NCI-H345 treated with DMSO at 0.1 percent for 48 hours (cell line): ENCODE results near the gene LMX1B.

Source experiments
- DNase-seq: peaks from one replicate; lab custom pipeline; 2025; ENCODE audit not compliant: unreplicated experiment; lab: John Stamatoyannopoulos, UW

The LMX1B gene

GRCh38 chr9:126604059-126605055 lies 9.4 kb upstream of the LMX1B start:
- no peak for DNase-seq

GRCh38 chr9:126605792-126606482 lies 7.8 kb upstream of the LMX1B start:
- no peak for DNase-seq

GRCh38 chr9:126606483-126606870 lies 7.3 kb upstream of the LMX1B start:
- DNase-seq = no peak

- no peak for DNase-seq
Measured at GRCh38 chr9:126607086-126607485, 6.6 kb upstream of the LMX1B start.

GRCh38 chr9:126607731-126608130 lies 6.0 kb upstream of the LMX1B start:
- DNase-seq = no peak

GRCh38 chr9:126608551-126608950 lies 5.2 kb upstream of the LMX1B start:
- DNase-seq = no peak

GRCh38 chr9:126609191-126609590 lies 4.5 kb upstream of the LMX1B start:
- no peak for DNase-seq

- DNase-seq = no peak
Measured at GRCh38 chr9:126609711-126610388, 3.9 kb upstream of the LMX1B start.

- DNase-seq = no peak
Measured at GRCh38 chr9:126611193-126611591, 2.5 kb upstream of the LMX1B start.

- DNase-seq = peak; percentile 62
Measured at GRCh38 chr9:126611592-126612325, 2.0 kb upstream of the LMX1B start.

GRCh38 chr9:126612326-126612812 lies 1.4 kb upstream of the LMX1B start:
- DNase-seq = no peak

- DNase-seq = no peak
Measured at GRCh38 chr9:126612813-126613641, 701 bp upstream of the LMX1B start.

GRCh38 chr9:126614088-126614454 lies 343 bp downstream of the LMX1B start:
- no peak for DNase-seq

GRCh38 chr9:126614455-126615244 lies 922 bp downstream of the LMX1B start:
- no peak for DNase-seq

- peak; percentile 37 for DNase-seq
Measured at GRCh38 chr9:126615245-126615790, 1.6 kb downstream of the LMX1B start.

- no peak for DNase-seq
Measured at GRCh38 chr9:126615791-126616447, 2.2 kb downstream of the LMX1B start.

- DNase-seq = no peak
Measured at GRCh38 chr9:126616521-126616976, 2.8 kb downstream of the LMX1B start.
